Neural cell (in vitro differentiated cells): ENCODE results near the gene OTUD5. TPM values are rescaled to one million over a fixed set of nuclear protein-coding genes. Genes with fewer than 3 reads are reported as not detected.

Experiments used
- H2AFZ ChIP-seq: fragments of 200-600, 300-800 bp; sonication (generic), shearing (Covaris generic); 2 replicates; pipeline ENCODE4 v1.6.0; 2014; ENCODE audit warnings: low read depth, mild to moderate bottlenecking, antibody characterized with exemption, low read length, moderate library complexity
- H3F3A ChIP-seq: fragments of 200-600 bp; shearing (Covaris generic); 2 replicates; pipeline ENCODE4 v1.6.1; 2016; ENCODE audit warnings: mild to moderate bottlenecking, moderate library complexity, mixed read lengths, antibody characterized with exemption, low read length; ENCODE audit not compliant: insufficient read depth, poor library complexity, severe bottlenecking
- H3K27ac ChIP-seq: fragments of 200-600, 300-800 bp; sonication (generic), shearing (Covaris generic); 2 replicates; pipeline ENCODE4 v1.5.1; 2014; ENCODE audit warnings: mild to moderate bottlenecking, low read length, moderate library complexity
- H3K27me3 ChIP-seq: fragments of 300-800, 200-600 bp; sonication (generic), shearing (Covaris generic); 2 replicates; pipeline ENCODE4 v1.6.0; 2014; ENCODE audit warnings: mild to moderate bottlenecking, low read depth, low read length, moderate library complexity; ENCODE audit not compliant: insufficient read depth
- H3K36me3 ChIP-seq: fragments of 300-800, 200-600 bp; sonication (generic), shearing (Covaris generic); 2 replicates; pipeline ENCODE4 v1.5.1; 2014; ENCODE audit warnings: mild to moderate bottlenecking, antibody characterized with exemption, low read length, moderate library complexity; ENCODE audit not compliant: insufficient read depth
- H3K4me2 ChIP-seq: fragments of 300-800, 200-600 bp; sonication (generic), shearing (Covaris generic); 2 replicates; pipeline ENCODE4 v1.6.0; 2014; ENCODE audit warnings: mild to moderate bottlenecking, low read length
- H3K4me3 ChIP-seq: fragments of 300-800, 200-600 bp; sonication (generic), shearing (Covaris generic); 2 replicates; pipeline ENCODE4 v1.5.1; 2014; ENCODE audit warnings: mild to moderate bottlenecking, low read length, moderate library complexity
- H3K79me2 ChIP-seq: fragments of 200-600 bp; shearing (Covaris generic); replicated peaks from 2 replicates; pipeline ENCODE4 v1.6.0; 2014; ENCODE audit warnings: mild to moderate bottlenecking, low read length, moderate library complexity; ENCODE audit not compliant: insufficient read depth
- H3K9ac ChIP-seq: fragments of 300-800, 200-600 bp; sonication (generic), shearing (Covaris generic); 2 replicates; pipeline ENCODE4 v1.6.1; 2016; ENCODE audit warnings: mild to moderate bottlenecking, low read length, mixed read lengths
- H3K9me2 ChIP-seq: fragments of 200-600 bp; shearing (Covaris generic); 2 replicates; pipeline ENCODE4 v1.6.1; 2016; ENCODE audit warnings: mild to moderate bottlenecking, low read length, mixed read lengths; ENCODE audit not compliant: insufficient read depth
- H3K9me3 ChIP-seq: fragments of 200-600, 300-800 bp; sonication (generic), shearing (Covaris generic); 2 replicates; pipeline ENCODE4 v1.6.1; 2016; ENCODE audit warnings: mild to moderate bottlenecking, mixed run types, low read length, moderate library complexity, mixed read lengths
- H4K20me1 ChIP-seq: fragments of 200-600 bp; shearing (Covaris generic); 2 replicates; pipeline ENCODE4 v1.6.1; 2016; ENCODE audit warnings: mild to moderate bottlenecking, mixed run types; ENCODE audit not compliant: insufficient read depth
- CTCF ChIP-seq: fragments of 450-650 bp; IDR thresholded peaks from 2 replicates; pipeline ENCODE4 v1.5.1; 2014; ENCODE audit warnings: antibody characterized with exemption, mild to moderate bottlenecking, moderate library complexity; ENCODE audit not compliant: poor library complexity, severe bottlenecking
- EP300 ChIP-seq: fragments of 450-650 bp; conservative IDR thresholded peaks from 2 replicates; pipeline ENCODE4 v1.6.1; 2014; ENCODE audit warnings: antibody characterized with exemption, mild to moderate bottlenecking, moderate library complexity; ENCODE audit not compliant: poor library complexity, severe bottlenecking
- EZH2 ChIP-seq: fragments of 200-600, 300-800 bp; shearing (Covaris generic), sonication (generic); IDR thresholded peaks from 2 replicates; pipeline ENCODE4 v1.6.1; 2014; ENCODE audit warnings: antibody characterized with exemption, low read length, borderline replicate concordance, mild to moderate bottlenecking; ENCODE audit not compliant: insufficient read depth, poor library complexity, severe bottlenecking
- MXI1 ChIP-seq: fragments of 450-650 bp; conservative IDR thresholded peaks from 2 replicates; pipeline ENCODE4 v1.6.1; 2014; ENCODE audit warnings: antibody characterized with exemption, mild to moderate bottlenecking; ENCODE audit not compliant: poor library complexity, severe bottlenecking
- POLR2AphosphoS5 ChIP-seq: IDR thresholded peaks from 2 replicates; pipeline ENCODE4 v1.6.1; 2012
- RAD21 ChIP-seq: fragments of 450-650 bp; conservative IDR thresholded peaks from 2 replicates; pipeline ENCODE4 v1.6.1; 2014; ENCODE audit warnings: antibody characterized with exemption, mild to moderate bottlenecking, moderate library complexity
- REST ChIP-seq: IDR thresholded peaks from 2 replicates; pipeline ENCODE4 v1.6.1; 2012; ENCODE audit warnings: borderline replicate concordance
- SMC3 ChIP-seq: fragments of 450-650 bp; conservative IDR thresholded peaks from 2 replicates; pipeline ENCODE4 v1.6.1; 2014; ENCODE audit warnings: antibody characterized with exemption, mild to moderate bottlenecking, moderate library complexity; ENCODE audit not compliant: poor library complexity
- TAF1 ChIP-seq: IDR thresholded peaks from 2 replicates; pipeline ENCODE4 v1.6.1; 2012; ENCODE audit warnings: low read depth
- polyA plus RNA-seq: library from polyadenylated mRNA; depleted of rRNA; stranded (reverse); fragments of >200 nt; gene quantifications from 2 replicates; pipeline ENCODE4 v1.2.3, GENCODE V29; 2014

Gene OTUD5
- polyA plus RNA-seq, 1 donor from 2014 or later = 34.3 TPM

- TF ChIP-seq MXI1 (no peak), SMC3 (no peak), POLR2AphosphoS5 (no peak)
- Histone ChIP-seq H4K20me1 (no peaks in the 10 kb centered on the region), H3K79me2 (no peaks in the 10 kb centered on the region), H2AFZ (no peak overlapping the region), H3K9me3 (no peaks in the 10 kb centered on the region), H3K9me2 (no peaks in the 10 kb centered on the region), H3F3A (no peaks in the 10 kb centered on the region), H3K4me3 (no peak overlapping the region), H3K9ac (no peak overlapping the region), H3K27ac (no peak overlapping the region), H3K36me3 (no peaks in the 10 kb centered on the region), H3K27me3 (no peaks in the 10 kb centered on the region), H3K4me2 (no peak overlapping the region)
Observed at GRCh38 chrX:48904626-48905025, 52.8 kb downstream of the OTUD5 start.

GRCh38 chrX:48904180-48904579, 53.2 kb downstream of the OTUD5 start:
- no peaks in the 10 kb centered on the region for H3K79me2 ChIP-seq
- no peak overlapping the region for H3K4me2 ChIP-seq
- H3K9ac ChIP-seq = no peak overlapping the region
- no peaks in the 10 kb centered on the region for H4K20me1 ChIP-seq
- H3F3A ChIP-seq = no peaks in the 10 kb centered on the region
- H3K27ac ChIP-seq = no peak overlapping the region
- TF ChIP-seq EP300 (no peak), MXI1 (no peak), REST (no peak), SMC3 (no peak), EZH2 (no peak), POLR2AphosphoS5 (no peak), CTCF (no peak), TAF1 (no peak), RAD21 (no peak)
- H3K27me3 ChIP-seq = no peaks in the 10 kb centered on the region
- H3K4me3 ChIP-seq = no peak overlapping the region
- H3K36me3 ChIP-seq = no peaks in the 10 kb centered on the region
- H2AFZ ChIP-seq = no peak overlapping the region
- H3K9me2 ChIP-seq = no peaks in the 10 kb centered on the region
- no peaks in the 10 kb centered on the region for H3K9me3 ChIP-seq

- Histone ChIP-seq H4K20me1 (no peaks in the 10 kb centered on the region), H3K9me2 (no peaks in the 10 kb centered on the region), H3K4me3 (no peak overlapping the region), H3K27ac (no peak overlapping the region), H3F3A (no peaks in the 10 kb centered on the region), H3K9me3 (no peaks in the 10 kb centered on the region), H3K36me3 (no peaks in the 10 kb centered on the region), H3K9ac (no peak overlapping the region), H3K79me2 (no peaks in the 10 kb centered on the region), H2AFZ (no peak overlapping the region), H3K4me2 (no peak overlapping the region), H3K27me3 (no peaks in the 10 kb centered on the region)
- no peak for TF ChIP-seq TAF1
- TF ChIP-seq MXI1 = no peak
- no peak for TF ChIP-seq REST
- no peak for TF ChIP-seq CTCF
- TF ChIP-seq SMC3 = no peak
- no peak for TF ChIP-seq EP300
- TF ChIP-seq EZH2 = no peak
- no peak for TF ChIP-seq POLR2AphosphoS5
- TF ChIP-seq RAD21 = no peak
Observed at GRCh38 chrX:48903290-48903689, 54.1 kb downstream of the OTUD5 start.
